ENCODE results near the gene MINDY3.

MINDY3 gene

GRCh38 chr10:15857107-15857575 is 3.2 kb downstream of the MINDY3 start (continued):
- TF ChIP-seq HIC1 (tag by site-specific recombination; IDR thresholded peaks at IDR 0.05), result 0 out of 2 replicates have a peak, but pooled peaks have one; percentile 20
- no peak for TF ChIP-seq ZNF404 (tag by site-specific recombination; IDR thresholded peaks at IDR 0.05)
- peak; percentile 99 for TF ChIP-seq SP7 (tag by site-specific recombination; IDR thresholded peaks at IDR 0.05)
- no peak for TF ChIP-seq ZXDB (tag by site-specific recombination; IDR thresholded peaks at IDR 0.05)
- no peak for TF ChIP-seq ZNF138 (tag by site-specific recombination; IDR thresholded peaks at IDR 0.05; ENCODE audit: borderline replicate concordance)
- no peak for TF ChIP-seq ZNF274 (IDR thresholded peaks at IDR 0.05; ENCODE audit: low read length)
- TF ChIP-seq ZNF274 (tag by site-specific recombination; IDR thresholded peaks at IDR 0.05; ENCODE audit: borderline replicate concordance), result no peak
- no peak for TF ChIP-seq SETDB1 (IDR thresholded peaks at IDR 0.05; ENCODE audit: insufficient read length, low read length)
- TF ChIP-seq ZNF701 (tag by site-specific recombination; IDR thresholded peaks at IDR 0.05), result no peak
- no peak for TF ChIP-seq ZNF561 (tag by site-specific recombination; IDR thresholded peaks at IDR 0.05; ENCODE audit: borderline replicate concordance)
- no peak for TF ChIP-seq ZBTB8A (tag by site-specific recombination; IDR thresholded peaks at IDR 0.05)
- no peak for TF ChIP-seq YY2 (tag by site-specific recombination; IDR thresholded peaks at IDR 0.05)
- TF ChIP-seq ZBTB48 (tag by site-specific recombination; IDR thresholded peaks at IDR 0.05), result no peak
- no peak for TF ChIP-seq ZNF571 (tag by site-specific recombination; IDR thresholded peaks at IDR 0.05)
- no peak for TF ChIP-seq ZNF704 (tag by site-specific recombination; IDR thresholded peaks at IDR 0.05)
- no peak for TF ChIP-seq ZNF324 (tag by site-specific recombination; IDR thresholded peaks at IDR 0.05)
- no peak for TF ChIP-seq HOXD13 (CRISPR knock-in tag; IDR thresholded peaks at IDR 0.05; ENCODE audit: borderline replicate concordance)
- TF ChIP-seq ZSCAN30 (tag by site-specific recombination; IDR thresholded peaks at IDR 0.05), result no peak
- no peak for TF ChIP-seq ZNF280D (tag by site-specific recombination; IDR thresholded peaks at IDR 0.05)
- no peak for TF ChIP-seq ZNF837 (tag by site-specific recombination; IDR thresholded peaks at IDR 0.05)
- no peak for TF ChIP-seq PRDM1 (tag by site-specific recombination; IDR thresholded peaks at IDR 0.05)
- TF ChIP-seq RBAK (tag by site-specific recombination; IDR thresholded peaks at IDR 0.05), result no peak
- no peak for TF ChIP-seq ZNF175 (tag by site-specific recombination; IDR thresholded peaks at IDR 0.05)
- TF ChIP-seq KLF9 (tag by site-specific recombination; IDR thresholded peaks at IDR 0.05; ENCODE audit: low read depth), result no peak
- TF ChIP-seq ZBTB21 (tag by site-specific recombination; IDR thresholded peaks at IDR 0.05), result no peak
- no peak for TF ChIP-seq ZNF184 (tag by site-specific recombination; IDR thresholded peaks at IDR 0.05)
- no peak for TF ChIP-seq ZNF146 (tag by site-specific recombination; IDR thresholded peaks at IDR 0.05)
- no peak for TF ChIP-seq ZNF777 (tag by site-specific recombination; IDR thresholded peaks at IDR 0.05; ENCODE audit: borderline replicate concordance)
- no peak for TF ChIP-seq ZNF529 (tag by site-specific recombination; IDR thresholded peaks at IDR 0.05; ENCODE audit: insufficient replicate concordance)
- TF ChIP-seq ZNF558 (tag by site-specific recombination; IDR thresholded peaks at IDR 0.05), result no peak
- TF ChIP-seq ZNF560 (tag by site-specific recombination; IDR thresholded peaks at IDR 0.05; ENCODE audit: borderline replicate concordance), result no peak
- TF ChIP-seq YY1 (tag by site-specific recombination; IDR thresholded peaks at IDR 0.05), result no peak
- no peak for TF ChIP-seq BCL11B (tag by site-specific recombination; IDR thresholded peaks at IDR 0.05; ENCODE audit: low read depth)
- TF ChIP-seq PATZ1 (tag by site-specific recombination; IDR thresholded peaks at IDR 0.05), result peak; percentile 54
- peak; percentile 70 for TF ChIP-seq ZNF335 (tag by site-specific recombination; conservative IDR thresholded peaks at IDR 0.05)
- TF ChIP-seq ZNF133 (tag by site-specific recombination; IDR thresholded peaks at IDR 0.05), result no peak

Data from HEK293 (cell line).